Panc1 (cell line): ENCODE measurements around the gene HTT.

Experiments
- CTCF ChIP-seq: fragments of 450-650 bp; IDR thresholded peaks from 2 replicates; pipeline ENCODE4 v1.5.1; 2017; ENCODE audit warnings: mild to moderate bottlenecking
- POLR2AphosphoS5 ChIP-seq: IDR thresholded peaks from 2 replicates; pipeline ENCODE4 v1.6.1; 2012; ENCODE audit warnings: mild to moderate bottlenecking, low read depth, low read length, moderate library complexity
- SIN3A ChIP-seq: IDR thresholded peaks from 2 replicates; pipeline ENCODE4 v1.6.1; 2012; ENCODE audit warnings: low read depth, mild to moderate bottlenecking, low read length, moderate library complexity, borderline replicate concordance; ENCODE audit not compliant: insufficient read depth
- TCF7L2 ChIP-seq: IDR thresholded peaks from 2 replicates; pipeline ENCODE4 v1.6.1; 2011; ENCODE audit warnings: mild to moderate bottlenecking, low read depth, low read length, inconsistent platforms
- TF ChIP-seq, protein P1 (sequence below), 2 experiments: IDR thresholded peaks; 2 replicates each; pipeline ENCODE4 v1.6.1; 2011 to 2012; ENCODE audit warnings: low read depth in 2 of 2, control low read depth in 1 of 2, low read length in 1 of 2, mild to moderate bottlenecking in 1 of 2, moderate library complexity in 1 of 2; ENCODE audit not compliant: insufficient read depth in 1 of 2

- TF ChIP-seq CTCF = no peak
- TF ChIP-seq TCF7L2 = no peak
- TF ChIP-seq POLR2AphosphoS5 = no peak
- TF ChIP-seq, protein P1, sequence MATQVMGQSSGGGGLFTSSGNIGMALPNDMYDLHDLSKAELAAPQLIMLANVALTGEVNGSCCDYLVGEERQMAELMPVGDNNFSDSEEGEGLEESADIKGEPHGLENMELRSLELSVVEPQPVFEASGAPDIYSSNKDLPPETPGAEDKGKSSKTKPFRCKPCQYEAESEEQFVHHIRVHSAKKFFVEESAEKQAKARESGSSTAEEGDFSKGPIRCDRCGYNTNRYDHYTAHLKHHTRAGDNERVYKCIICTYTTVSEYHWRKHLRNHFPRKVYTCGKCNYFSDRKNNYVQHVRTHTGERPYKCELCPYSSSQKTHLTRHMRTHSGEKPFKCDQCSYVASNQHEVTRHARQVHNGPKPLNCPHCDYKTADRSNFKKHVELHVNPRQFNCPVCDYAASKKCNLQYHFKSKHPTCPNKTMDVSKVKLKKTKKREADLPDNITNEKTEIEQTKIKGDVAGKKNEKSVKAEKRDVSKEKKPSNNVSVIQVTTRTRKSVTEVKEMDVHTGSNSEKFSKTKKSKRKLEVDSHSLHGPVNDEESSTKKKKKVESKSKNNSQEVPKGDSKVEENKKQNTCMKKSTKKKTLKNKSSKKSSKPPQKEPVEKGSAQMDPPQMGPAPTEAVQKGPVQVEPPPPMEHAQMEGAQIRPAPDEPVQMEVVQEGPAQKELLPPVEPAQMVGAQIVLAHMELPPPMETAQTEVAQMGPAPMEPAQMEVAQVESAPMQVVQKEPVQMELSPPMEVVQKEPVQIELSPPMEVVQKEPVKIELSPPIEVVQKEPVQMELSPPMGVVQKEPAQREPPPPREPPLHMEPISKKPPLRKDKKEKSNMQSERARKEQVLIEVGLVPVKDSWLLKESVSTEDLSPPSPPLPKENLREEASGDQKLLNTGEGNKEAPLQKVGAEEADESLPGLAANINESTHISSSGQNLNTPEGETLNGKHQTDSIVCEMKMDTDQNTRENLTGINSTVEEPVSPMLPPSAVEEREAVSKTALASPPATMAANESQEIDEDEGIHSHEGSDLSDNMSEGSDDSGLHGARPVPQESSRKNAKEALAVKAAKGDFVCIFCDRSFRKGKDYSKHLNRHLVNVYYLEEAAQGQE (IDR thresholded peaks at IDR 0.05; ENCODE audit: insufficient read depth in 1 of 2, low read depth in 2 of 2, low read length in 1 of 2) = no peak
- TF ChIP-seq SIN3A = no peak
These were observed 54.5 kb downstream of the HTT start for GRCh38 chr4:3128976-3129375.
